ENCODE measurements around the gene TMEM238.

DNA sequence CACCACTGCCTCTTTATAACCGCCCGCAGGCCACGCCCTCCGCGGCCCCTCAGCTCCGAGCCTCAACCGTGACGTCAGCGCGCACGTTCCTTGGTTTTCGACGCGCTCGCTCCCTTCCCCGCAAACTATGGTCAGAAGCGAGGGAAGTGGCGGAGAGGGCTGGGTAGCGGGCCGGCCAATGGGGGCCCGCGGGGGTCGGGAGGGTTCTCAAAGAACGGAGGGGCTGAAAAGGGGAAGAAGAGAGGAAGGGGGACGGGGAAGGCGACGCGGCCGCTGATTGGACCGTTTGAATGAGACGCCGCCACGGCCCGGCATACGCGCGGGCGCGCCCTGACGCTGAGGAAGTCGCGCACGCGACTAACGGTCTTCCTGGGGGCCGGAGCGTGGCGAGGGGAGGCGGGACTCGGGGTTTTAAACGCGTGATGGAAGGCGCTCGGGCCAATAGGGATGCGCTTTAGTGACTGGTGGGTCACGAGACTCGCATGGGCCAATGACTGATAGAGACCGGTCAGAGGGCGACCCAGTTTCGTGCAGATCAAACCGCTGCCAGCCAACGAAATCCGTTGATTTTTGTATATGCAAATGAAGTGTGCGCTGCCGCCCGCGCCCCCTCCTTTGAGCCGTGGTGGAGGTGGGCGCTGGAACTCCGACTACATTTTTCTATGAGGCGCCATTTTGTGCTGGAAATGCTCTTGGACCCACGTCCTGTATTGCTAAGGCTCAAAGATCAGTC lies 23.9 kb upstream of the TMEM238 start:
- TF ChIP-seq CTCF (IDR thresholded peaks at IDR 0.05): no peak
- TF ChIP-seq ZFX (IDR thresholded peaks at IDR 0.05; ENCODE audit: borderline replicate concordance): no peak
